Left cardiac atrium (tissue), 4 donors: ENCODE measurements around the gene SREBF1. TPM values are rescaled to one million over a fixed set of nuclear protein-coding genes. Genes with fewer than 3 reads are reported as not detected.

Experiments
- ATAC-seq, 2 donors: fragments of 200-7000 bp; cut with Tn5 transposase; one replicate each; pipeline ENCODE4 v1.9.1; 2020; ENCODE audit warnings: mild to moderate bottlenecking in 2 of 2, moderate library complexity in 2 of 2
- DNase-seq: peaks from one replicate; pipeline ENCODE4 v3.0.0-alpha.2; 2020
- intact Hi-C, 2 donors: fragments of 100-400 bp; cut with DNase I; formaldehyde crosslinking; loops; one replicate each; pipeline versions ENCODE4 v1.14.1 to v1.15.1; 2022 to 2023
- total RNA-seq, 2 donors: library from RNA; stranded (reverse); fragmentation: NEBNext Ultra II Directional; extraction: Animal tissue kit (Norgen Biotek cat#: 25700); gene quantifications; one replicate each; pipeline ENCODE4 v1.2.1, GENCODE V29; 2021
- donor health status: DM: no; HTN: yes; CAD: no.
- donor health status: DM: no; HTN: yes; CAD: no; lungs with severe emphysema.
- donor health status: DM: yes; HTN: yes; CAD: no.
- donor health status: Dilated cardiomyopathy.

SREBF1 gene
- total RNA-seq, 2 donors from 2014 or later, result 28.7 to 56.9 TPM

DNA sequence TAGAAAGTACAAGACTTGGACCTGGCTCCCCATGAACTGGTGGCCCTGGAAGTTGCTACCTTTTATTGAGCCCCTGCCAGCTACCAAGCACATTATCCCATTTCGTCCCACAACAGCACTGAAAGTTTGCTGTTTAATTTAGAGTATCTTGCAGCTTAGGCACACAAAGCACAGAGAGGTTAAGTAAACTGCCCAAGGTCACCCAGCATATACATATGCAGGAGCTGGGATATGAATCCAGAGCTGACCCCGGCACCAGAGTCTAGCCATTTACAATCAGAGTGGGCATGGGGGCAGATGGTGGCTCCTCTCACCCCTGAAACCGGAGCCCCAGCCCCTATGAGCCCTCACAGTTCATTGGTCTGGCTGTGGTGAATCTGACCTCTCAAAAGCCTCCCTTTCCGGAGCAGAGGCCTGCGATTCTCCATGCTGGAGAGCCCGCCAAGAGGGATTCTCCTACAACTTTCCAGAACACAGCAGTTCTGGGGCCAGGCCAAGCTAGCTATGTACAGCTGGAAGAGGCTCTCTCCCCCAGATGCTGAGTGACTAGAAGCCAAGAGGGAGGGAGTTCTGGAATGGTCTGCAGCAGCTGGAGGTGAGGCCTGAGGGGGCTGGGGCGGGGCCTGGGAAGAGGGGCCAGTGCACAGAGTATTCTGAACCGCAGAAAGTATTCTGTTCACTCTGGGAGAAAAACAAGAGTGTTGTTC is 58.3 kb downstream of the SREBF1 start:
- DNase-seq, result peak; percentile 84
- intact Hi-C loops, result no loop called here
- ATAC-seq, result peak; percentile 5 to 58

DNA sequence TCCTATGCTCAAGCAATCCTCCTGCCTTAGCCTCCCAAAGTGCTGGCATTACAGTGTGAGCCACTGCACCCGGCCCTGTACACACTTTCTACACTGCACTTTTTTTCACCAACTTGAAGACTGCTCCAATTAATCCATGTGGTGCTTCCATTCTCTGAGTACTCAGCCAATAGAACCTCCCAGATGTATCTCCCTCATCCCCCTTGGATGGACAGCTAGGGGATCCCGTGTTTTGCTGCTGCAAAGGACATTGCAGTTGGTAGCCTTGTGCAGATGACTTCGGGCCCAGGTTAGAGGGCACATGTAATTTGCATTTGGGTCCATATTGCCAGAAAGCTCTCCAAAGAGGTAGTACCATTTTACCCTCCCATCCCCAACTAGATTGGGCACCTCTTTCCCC is 59.9 kb downstream of the SREBF1 start:
- ATAC-seq (no peak), DNase-seq (no peak)
- intact Hi-C loops, result no loop called here

DNA sequence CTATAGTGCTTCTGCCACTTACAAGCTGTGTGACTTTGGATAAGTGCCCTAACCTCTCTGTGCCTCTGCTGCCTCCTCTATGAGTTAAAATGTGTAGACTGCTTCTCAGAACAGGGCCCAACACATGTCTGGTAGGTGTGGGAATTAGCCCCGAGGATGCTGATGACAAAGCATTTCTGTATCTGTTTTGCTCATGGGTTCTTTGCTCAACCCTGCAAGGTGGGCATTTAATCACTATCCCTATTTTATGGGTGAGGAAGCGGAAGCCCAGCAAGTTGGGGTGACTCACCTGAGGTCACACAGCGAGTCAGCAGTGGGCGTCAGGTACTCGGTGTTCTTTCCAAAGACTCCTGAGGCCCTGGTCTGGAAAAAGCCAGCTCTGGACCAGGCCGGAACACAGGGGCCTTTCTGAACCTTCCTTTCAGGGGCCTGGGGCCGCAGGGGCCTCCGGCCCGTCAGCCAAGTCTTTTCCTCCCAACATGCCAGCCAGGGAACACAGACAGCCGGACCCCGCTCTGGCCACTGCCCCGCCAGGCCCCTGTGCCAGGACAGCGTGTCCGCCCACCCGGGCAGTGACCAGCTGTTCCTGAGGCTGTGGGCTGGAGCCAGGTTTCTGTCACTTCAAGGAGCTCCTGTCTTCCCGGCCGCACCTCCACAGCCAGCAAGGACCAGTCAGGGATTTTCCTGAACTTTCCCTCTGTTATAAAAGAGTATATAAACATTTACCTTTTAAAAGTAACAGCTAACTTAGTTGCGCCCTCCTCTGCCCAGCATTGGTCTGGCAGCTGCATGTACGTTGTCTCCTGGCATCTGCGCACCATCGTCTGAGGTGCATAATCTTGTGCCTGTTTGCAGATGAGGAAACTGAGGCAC is 62.5 kb downstream of the SREBF1 start:
- intact Hi-C loops, result no loop called here
- ATAC-seq (peak; percentile 32 to 33), DNase-seq (no peak)

DNA sequence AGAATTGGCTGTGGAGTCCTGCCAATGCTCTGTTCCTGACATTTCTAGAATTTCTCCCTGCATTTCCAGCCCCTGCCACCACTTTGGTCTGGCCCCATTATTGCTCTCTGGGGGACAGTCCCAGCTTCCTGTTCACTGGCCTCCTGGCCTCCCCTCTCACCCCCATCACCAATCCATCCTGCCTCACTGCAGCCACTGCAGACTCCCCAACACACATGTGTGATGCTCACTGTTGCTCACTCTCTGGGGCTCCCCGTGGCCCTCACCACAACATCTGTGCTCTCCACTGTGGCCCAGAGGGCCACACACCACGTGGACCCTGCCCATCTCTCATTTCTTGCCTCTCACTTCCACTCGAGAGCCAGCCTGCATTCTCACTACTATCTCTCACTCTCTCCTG is 64.6 kb downstream of the SREBF1 start:
- intact Hi-C loops, result no loop called here
- no peak for ATAC-seq
- DNase-seq, result no peak

DNA sequence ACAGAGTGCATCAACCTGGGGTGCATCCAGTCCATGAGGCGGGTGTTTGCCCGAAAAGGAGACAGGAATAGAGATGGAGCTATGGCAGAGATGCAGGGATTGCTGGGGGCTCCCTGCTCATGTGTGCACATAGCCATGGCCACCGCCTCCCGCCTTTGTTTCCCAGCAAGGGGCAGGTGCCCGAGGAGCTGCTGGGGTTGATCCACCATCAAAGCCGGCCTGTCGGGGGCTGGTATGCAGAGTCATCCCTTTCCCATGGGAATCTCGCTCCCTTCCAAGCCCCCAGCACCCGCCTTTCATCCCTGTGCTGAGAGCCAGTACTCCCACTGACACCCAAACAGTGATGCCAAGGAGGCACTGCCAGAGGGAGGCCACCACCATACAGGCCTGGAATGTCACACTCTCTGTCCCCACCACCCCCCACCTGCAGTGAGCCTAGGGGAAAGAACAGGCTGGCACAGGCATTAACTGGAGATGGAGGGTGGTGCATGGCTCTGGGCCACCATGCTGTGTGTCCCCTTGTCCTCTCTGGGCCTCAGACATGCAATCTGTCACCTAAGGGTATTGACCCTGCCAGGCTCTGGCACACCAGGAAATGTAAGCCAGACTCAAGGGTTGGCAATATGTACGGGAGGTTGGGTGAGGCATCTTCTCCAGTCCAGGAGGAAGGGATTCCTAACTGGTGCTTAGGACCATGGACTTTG is 65.1 kb downstream of the SREBF1 start:
- intact Hi-C loops, result no loop called here
- ATAC-seq (no peak), DNase-seq (no peak)

DNA sequence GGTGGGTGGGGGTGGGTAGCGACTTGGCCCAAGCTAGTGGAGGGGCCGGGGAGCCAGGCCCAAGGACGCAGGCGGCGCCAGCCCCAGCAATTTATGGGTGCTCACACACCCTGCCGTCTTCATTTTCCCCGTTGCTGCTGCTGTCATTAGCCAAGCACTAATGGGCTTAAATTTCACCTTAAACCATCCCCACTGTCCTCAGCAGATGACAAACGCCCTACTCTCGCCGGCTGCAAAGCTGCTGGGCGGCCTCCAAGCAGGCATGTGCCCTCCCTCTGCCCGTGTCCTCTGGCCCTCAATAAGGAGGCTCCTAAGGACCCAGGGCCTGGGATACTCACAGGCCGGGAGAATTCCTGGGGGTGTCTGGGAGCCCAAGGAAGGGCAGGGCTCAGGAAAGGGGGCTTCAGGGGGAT is 66.1 kb downstream of the SREBF1 start:
- intact Hi-C loops, result no loop called here
- ATAC-seq (peak; percentile 17 to 52), DNase-seq (no peak)

DNA sequence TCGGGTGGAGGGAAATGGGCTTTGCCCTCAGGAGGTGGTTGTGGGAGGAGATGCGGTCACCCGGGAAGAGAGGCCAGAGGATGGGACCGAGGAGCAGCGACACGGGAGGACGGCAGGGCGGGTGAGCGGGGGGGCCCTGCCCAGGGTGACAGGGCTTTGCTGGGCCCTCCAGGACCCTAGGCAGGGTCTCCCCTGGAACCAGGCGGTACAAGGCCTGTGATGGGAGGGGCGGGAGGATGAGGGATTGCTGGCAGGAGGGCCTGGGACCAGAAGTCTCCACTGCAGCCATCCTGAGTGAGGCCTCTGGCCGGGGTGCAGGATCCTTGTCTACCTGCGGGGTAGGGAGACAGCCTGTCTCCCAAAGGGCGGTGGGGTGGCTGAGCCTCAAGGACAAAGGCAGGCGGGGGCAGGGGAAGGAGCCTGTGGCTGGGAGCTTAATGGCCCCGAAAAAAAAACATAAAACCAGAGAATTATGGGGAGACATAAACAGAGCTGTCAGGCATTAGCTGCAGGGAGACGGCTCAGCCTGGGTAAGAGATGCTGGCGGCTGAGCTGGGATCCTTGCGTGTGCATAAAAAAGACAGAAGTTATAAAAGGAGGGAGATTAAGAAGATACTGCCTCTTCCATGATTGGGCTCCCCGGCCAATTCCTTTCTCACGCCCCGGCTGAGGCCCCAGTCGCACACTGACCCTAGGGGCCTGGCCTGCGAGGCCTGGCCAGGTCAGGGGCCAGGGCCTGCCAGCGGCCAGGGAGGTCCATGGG is 66.7 kb downstream of the SREBF1 start:
- DNase-seq (no peak), ATAC-seq (peak in 1 of 2 donors; percentile 2)
- intact Hi-C loops, result no loop called here

DNA sequence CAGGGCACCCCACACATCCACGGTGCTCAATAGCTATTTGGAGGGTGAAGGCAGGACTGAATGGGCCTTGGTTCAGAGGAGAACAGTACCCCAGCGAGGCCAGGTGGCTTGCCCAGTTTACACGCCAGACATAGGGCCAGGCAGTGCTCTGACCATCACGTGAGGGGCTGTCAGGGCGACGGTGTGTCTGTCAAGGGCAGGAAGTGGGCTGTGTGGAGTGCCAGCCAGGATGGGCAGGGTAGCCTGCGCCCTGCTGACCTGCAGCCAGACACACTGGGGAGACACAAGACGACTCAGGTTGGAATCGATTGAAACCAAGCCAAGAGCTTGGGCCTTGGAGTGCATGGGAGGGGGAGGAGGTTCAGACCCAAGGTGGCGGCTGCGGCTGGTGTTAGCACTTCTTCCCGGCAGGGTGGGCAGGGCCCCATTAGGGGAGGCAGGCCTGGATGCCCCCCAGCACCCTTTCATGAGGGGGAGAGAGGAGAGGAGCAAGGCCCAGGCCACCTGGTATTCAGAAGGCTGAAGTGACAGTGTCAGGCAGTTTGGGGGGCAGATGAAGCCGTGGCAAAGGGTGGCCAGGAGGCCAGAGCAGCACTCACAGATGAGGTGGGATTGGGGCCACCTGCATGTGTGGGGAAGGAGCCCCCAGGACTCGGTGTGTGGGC is 68.2 kb downstream of the SREBF1 start:
- ATAC-seq, result peak; percentile 25 to 40
- no peak for DNase-seq
- intact Hi-C loops, result no loop called here

DNA sequence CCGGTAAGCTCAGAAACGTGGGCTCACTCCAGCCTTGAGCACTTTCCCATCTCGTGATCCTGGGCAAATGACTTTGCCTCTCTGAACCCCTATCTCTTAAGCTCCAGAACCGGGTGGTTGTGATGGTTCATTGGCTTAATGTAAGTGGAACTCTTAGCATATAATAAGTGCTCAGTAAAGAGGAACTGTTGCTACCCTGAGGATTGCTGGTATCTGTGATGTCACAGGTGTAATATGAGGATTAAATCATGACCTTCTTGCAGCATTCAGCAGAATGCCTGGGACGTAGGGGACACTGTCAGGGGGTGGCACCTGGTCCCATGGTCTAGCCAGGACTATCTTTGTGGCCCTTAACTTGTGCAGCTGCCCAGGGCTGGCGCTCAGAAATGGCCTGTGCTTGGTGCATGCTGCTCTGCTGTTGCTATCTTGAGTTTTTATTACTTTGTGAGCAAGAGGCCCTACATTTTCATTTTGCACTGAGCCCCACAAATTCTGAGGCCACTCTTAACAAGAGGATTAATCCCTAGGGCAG is 68.8 kb downstream of the SREBF1 start:
- intact Hi-C loops, result no loop called here
- no peak for DNase-seq
- no peak for ATAC-seq

DNA sequence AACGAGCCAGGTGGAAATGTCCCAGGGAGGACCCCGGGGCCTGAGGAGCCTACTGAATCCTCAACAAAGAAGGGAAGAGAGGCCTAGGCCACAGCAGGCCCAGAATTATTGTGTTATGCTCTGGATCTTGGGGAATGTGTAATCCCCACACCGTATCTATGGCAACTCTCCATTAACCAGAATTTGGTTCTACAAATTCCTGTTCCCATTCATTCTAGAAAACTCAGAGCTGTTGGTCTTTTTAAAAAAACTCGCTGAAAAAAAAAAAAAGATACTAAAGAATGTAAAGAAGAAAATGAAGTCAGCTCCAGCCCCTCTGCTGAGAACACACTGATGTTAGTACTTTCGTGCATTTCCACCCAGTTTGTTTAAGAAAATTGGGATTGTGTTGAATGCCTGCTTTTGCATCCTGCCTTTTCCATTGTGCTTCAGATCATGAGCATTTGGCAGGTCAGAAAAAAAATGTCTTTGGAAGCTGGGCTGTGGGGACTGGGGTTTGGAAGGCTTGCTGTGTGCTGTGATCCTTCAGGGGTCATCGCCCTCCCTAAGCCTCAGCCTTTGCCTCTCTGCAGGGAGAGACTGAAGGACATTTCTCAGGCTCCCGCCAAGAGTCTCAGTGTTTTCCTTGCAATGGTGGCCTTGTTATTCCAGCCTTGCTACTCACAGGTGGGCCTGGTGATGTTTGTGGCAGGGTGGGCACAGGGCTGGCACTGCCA is 69.5 kb downstream of the SREBF1 start:
- DNase-seq, result no peak
- intact Hi-C loops, result no loop called here
- no peak for ATAC-seq

DNA sequence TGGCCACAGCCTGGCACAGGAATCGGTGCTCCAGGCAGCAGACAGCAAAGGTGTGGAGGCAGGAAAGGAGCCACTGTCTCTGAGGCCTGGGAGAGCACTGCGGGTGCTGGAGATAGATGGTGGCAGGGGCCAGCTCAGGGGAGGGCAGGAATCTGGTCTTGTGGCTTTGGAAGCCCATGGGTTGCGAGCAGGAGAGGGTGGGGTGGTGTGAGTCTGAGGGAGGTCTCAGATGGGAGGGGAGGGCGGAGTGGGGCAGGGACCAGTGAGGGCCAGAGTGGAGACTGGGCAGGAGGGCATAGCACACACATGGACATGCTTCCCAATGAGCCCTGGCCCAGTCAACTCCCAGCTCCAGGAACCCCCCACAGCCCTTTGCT is 70.1 kb downstream of the SREBF1 start:
- no peak for ATAC-seq
- intact Hi-C loops, result no loop called here
- no peak for DNase-seq

DNA sequence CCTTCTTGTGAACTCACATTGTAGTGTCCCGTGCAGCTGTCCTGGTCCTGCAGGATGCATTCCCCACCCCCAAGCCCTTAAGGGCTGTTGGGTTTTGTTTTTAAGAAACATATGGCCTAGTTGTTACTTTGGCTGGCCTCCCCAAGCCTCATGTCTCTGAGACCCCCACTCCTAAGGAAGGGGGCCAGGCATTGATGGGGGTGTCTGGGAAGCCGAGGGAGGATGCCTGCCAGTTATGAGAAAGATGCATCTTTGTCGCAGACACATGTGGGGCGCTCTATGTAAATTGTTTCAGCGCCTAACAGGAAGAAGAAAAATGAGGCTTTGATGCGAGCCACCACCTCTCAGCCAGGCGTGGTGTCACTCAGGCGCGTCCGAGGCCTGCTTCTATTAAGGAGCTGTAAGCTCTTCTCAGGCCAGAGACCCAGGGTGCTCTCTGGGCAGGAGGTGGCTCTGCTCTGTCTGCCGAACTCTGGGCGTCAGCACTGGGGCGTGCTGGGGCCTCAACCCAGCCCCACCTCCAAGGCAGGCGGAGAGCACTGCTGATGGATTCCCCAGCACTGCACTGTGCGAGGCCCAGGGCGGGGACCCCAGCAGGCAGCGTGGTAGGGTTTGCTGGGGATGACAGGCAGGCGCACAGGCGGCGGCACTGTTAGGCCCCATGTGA is 70.6 kb downstream of the SREBF1 start:
- ATAC-seq (no peak), DNase-seq (no peak)
- intact Hi-C loops, result no loop called here

DNA sequence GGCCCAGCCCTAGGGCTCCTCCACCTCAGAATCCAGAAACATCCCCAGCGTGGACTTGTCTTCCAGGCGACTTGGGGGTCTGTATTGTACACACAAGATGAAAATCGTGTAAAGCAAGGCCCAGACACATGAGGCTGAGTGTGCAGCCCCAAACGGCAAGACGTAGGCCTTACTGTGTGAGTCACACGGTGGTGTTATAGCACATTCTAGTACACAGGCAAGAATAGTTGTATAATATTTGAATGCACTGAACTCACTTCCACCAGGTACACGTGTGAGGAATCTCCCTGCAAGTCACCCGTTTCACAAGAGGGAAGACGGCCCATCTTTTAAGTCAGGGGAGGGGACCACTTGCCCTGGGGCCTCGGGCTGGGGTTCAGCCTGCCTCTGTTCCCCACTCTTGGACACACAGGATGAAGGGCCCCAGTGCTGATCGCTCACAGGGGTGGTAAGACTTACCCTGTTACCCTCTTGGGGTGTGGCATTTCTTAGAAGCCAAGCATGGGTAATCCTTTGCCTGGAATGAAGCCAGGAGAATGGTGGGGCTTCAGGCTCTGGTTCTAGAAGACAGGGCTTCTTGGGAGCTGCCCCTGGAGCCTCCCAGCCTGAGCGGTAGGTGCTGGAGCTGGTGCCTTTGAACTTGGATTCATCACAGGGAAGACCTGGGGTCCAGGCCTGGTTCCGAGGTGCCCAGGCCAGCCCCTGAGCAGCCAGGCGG is 71.3 kb downstream of the SREBF1 start:
- DNase-seq (no peak), ATAC-seq (no peak)
- intact Hi-C loops, result no loop called here

DNA sequence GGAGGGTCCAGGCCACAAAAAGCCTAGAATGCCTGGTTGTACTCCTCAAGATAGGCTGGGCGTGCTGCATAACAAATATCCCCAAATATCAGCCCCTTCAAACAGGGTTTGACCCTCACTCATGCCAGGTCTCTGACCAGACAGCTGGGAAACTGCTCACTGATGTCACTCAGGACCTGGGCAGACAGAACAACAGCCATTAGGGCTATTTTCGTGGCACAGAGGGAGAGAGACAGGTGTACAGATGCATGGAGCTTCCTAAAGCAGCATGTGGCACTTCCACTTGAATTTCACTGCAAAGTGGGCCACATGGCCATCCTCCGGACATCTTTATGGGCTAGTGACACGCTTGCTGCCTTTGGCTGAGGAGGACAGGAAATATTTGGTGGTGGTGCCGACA is 73.1 kb downstream of the SREBF1 start:
- ATAC-seq (no peak), DNase-seq (no peak)
- intact Hi-C loops, result no loop called here

DNA sequence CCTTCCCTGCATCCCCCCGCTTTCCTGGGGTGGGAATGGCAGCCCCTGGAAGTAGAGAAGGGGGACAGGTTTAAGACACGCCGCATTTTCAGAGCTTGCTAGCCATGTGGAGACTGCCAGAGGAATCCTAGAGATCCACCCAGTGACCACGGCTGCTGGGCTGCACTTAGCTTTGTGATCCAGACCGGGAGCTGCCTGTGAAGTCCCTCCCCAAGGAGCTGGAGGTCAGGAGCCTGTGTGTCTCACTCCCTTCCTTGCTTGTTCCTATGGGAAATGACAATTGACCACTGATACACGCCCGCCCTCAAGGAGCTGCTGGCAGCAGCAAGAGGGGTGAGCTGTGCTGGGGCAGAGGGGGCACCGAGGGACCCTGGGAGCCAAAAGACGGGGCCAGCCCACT is 73.7 kb downstream of the SREBF1 start:
- no peak for DNase-seq
- intact Hi-C loops, result no loop called here

DNA sequence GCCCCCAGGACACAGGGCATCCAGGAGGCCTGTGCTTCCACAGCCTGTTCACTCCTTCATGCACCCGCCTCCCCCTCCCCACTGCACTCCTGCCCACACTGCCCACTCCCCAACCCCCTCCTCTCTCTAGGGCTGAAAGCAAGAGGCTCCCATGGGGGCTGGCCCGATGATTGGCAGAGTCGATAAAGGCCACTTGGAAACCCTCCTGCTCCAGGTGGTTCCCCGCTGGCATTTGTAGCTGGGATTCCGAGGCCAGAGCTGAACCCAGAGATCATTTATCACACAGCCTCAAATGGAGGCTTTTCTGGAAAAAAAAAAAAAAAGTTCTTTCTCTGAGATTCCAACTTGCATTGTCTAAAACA is 74.1 kb downstream of the SREBF1 start:
- ATAC-seq (no peak), DNase-seq (no peak)
- intact Hi-C loops, result no loop called here

More for the DNA sequence above, 73.7 kb downstream of the SREBF1 start:
- no peak for ATAC-seq
